HUES48 (cell line): Measurements from ENCODE around the gene ANTXR1.

Experiments used
- H3K27ac ChIP-seq: one replicate; pipeline ENCODE4 v1.7.0; 2013; ENCODE audit warnings: low read depth, low read length, inconsistent platforms
- H3K27me3 ChIP-seq: 2 replicates; pipeline ENCODE4 v1.6.1; 2013; ENCODE audit warnings: mild to moderate bottlenecking, low read length; ENCODE audit not compliant: control insufficient read depth, insufficient read depth
- H3K36me3 ChIP-seq: 2 replicates; pipeline ENCODE4 v1.6.1; 2013; ENCODE audit warnings: low read length; ENCODE audit not compliant: control insufficient read depth, insufficient read depth
- H3K4me1 ChIP-seq: 2 replicates; pipeline ENCODE4 v1.6.1; 2013; ENCODE audit warnings: mild to moderate bottlenecking, low read length; ENCODE audit not compliant: control insufficient read depth, insufficient read depth
- H3K4me3 ChIP-seq: 2 replicates; pipeline ENCODE4 v1.5.1; 2013; ENCODE audit warnings: mild to moderate bottlenecking, low read depth, low read length
- H3K9ac ChIP-seq: 2 replicates; pipeline ENCODE4 v1.6.1; 2013; ENCODE audit warnings: mild to moderate bottlenecking, low read depth, low read length, moderate library complexity
- H3K9me3 ChIP-seq: 2 replicates; pipeline ENCODE4 v1.6.1; 2013; ENCODE audit warnings: low read length; ENCODE audit not compliant: control insufficient read depth, insufficient read depth

ANTXR1 gene

GRCh38 chr2:69165091-69165880, 152.3 kb downstream of the ANTXR1 start:
- Histone ChIP-seq H3K9ac (no peak overlapping the region), H3K4me1 (peaks cover 29% of the 10 kb centered on the region), H3K4me3 (no peak overlapping the region)

DNA sequence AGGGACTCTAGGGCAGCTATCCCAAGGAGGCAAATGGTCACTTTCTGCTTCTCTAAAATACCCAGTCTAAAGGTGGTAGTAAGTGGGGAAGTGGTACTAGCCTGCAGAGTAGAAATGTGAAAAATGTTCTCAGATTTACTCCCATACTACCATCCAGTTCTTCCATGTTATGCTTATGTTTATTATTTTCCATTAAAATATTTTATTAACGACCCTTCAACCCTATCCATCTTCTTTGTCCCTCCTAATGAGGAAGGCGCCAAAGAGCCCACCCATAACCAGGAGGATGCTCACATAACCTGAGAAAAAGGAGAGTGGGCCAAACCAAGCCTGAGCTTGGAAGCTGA, 153.5 kb downstream of the ANTXR1 start:
- no peaks in the 10 kb centered on the region for H3K36me3 ChIP-seq
- no peak overlapping the region for H3K4me3 ChIP-seq
- H3K9ac ChIP-seq, result no peak overlapping the region
- H3K27ac ChIP-seq, result no peak overlapping the region
- H3K4me1 ChIP-seq, result peaks cover 25% of the 10 kb centered on the region
- no peaks in the 10 kb centered on the region for H3K27me3 ChIP-seq
- H3K9me3 ChIP-seq, result no peaks in the 10 kb centered on the region

More at GRCh38 chr2:69165091-69165880, 152.3 kb downstream of the ANTXR1 start:
- Histone ChIP-seq H3K27me3 (no peaks in the 10 kb centered on the region), H3K36me3 (no peaks in the 10 kb centered on the region), H3K9me3 (no peaks in the 10 kb centered on the region), H3K27ac (no peak overlapping the region)

DNA sequence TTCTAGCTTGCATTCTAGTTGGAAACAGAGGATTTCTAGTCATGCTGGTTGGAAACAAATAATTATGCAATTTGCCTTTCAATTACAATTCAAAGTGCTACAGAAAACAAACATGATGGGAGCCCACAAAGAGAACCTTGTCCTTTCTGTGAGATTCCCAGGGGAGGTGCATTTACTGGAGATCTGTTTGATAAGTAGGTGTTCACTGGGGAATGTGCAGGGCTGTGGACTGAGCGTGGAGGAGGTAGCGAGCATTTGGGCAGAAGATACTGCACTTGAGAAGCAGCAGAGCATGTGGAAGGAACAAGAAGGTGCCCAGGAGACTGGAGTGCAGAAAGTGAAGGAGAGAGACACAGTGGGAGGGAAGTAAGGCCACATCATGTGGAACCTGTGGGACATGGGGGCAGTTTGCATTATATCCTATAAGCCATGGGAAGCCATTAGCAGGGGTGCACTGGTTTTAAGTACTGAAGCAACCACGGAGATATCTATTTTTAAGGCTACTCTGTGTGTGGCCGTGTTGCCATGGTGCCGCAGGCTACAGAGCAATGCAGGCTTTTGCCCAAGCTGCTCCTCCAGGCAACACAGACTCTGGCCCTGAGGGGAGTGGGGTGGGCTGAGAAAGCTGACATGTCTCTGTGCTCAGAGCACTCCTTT, 154.0 kb downstream of the ANTXR1 start:
- peaks cover 22% of the 10 kb centered on the region for H3K4me1 ChIP-seq
- H3K36me3 ChIP-seq, result no peaks in the 10 kb centered on the region
- no peak overlapping the region for H3K27ac ChIP-seq

DNA sequence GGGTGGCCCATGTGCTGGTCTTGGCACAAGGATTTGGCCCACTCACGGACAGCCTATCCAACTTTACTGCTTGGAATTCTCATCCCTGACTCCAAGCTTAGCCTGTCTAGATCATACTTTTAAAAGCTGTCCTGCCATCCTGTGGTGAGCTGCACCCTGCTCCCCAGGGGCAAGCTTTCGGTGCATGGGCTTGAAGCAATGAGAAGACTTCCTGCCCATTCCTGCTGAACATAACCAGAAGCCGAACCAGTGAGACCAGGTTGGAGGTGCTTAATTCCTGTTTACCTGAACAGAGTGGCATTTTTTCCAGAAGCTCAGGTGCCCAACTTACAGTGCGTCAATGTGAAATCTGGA, 154.5 kb downstream of the ANTXR1 start:
- Histone ChIP-seq H3K9ac (no peak overlapping the region), H3K27ac (no peak overlapping the region), H3K9me3 (no peaks in the 10 kb centered on the region), H3K4me3 (no peak overlapping the region), H3K27me3 (no peaks in the 10 kb centered on the region), H3K36me3 (no peaks in the 10 kb centered on the region), H3K4me1 (peaks cover 17% of the 10 kb centered on the region)

More for the DNA sequence above, 154.0 kb downstream of the ANTXR1 start:
- Histone ChIP-seq H3K9ac (no peak overlapping the region), H3K9me3 (no peaks in the 10 kb centered on the region), H3K4me3 (no peak overlapping the region), H3K27me3 (no peaks in the 10 kb centered on the region)

DNA sequence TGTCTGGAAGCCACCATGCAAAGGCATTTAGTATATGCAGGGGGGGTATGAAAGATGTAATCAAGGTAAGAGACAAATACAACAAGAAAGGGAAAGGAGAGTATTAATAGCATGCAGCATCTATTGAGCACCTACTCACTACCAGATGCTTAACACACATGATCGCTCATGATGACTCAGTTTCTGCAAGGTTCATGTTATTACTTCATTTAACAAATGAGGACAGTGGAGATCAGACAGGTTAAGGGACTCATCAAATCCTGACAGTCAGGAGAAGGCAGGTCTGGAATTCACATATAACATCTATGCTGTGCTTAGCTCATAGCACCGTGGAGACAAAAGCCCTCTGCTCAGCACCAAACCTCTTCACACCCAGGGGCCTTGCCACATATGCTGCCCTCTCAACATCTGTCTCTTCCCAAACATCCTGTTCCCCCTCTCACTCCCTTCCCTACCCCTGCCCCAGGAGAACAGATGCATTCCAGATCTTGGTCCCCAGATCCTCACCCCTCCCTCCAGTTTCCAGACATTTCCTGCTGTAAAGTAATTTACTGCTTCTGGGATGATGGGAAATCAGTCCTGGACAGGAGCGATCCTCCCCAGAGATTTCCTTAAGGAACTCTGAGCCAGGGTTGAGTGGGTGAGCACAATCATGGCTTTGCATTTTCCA, 155.3 kb downstream of the ANTXR1 start:
- H3K27ac ChIP-seq, result no peak overlapping the region
- peaks cover 13% of the 10 kb centered on the region for H3K4me1 ChIP-seq
- no peaks in the 10 kb centered on the region for H3K36me3 ChIP-seq
- H3K9ac ChIP-seq, result no peak overlapping the region
- H3K4me3 ChIP-seq, result no peak overlapping the region
- H3K9me3 ChIP-seq, result no peaks in the 10 kb centered on the region
- H3K27me3 ChIP-seq, result no peaks in the 10 kb centered on the region

DNA sequence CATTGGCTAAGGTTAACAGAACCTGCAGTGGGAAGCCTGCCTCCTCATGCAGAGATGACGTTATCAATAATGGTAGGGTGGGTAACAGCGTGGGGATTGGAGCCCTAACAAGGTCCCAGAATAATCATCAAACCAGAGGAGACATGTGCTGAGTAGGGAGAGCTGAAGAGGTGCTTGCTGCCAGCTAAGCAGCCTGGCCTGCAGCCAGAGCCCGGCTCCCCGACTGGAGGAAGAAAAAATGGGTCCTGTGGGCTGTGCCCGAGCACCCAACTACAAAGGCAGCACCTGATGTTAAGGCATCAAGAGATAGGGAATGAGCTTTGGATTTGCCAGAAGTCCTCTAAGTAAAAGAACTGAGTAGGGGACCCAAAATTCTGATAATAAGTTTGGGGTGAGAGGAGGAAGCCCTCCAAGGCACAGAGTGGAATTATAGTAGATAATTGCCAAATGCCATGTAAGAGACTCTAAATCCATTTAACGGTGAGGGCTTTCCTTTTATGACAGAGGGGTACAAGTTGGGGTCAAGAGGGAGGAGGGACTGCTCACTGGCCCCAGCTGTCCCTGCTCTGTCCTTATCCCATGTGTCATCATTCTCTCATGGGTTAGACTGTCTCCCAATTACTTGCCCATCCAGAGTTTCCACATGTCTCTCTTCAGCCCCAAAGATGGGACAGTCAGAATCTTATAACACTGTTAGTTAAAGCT, 156.1 kb downstream of the ANTXR1 start:
- Histone ChIP-seq H3K27me3 (no peaks in the 10 kb centered on the region), H3K27ac (no peak overlapping the region), H3K9ac (no peak overlapping the region), H3K4me3 (no peak overlapping the region), H3K4me1 (peaks cover 9% of the 10 kb centered on the region; the same call in 1 of the 2 replicates), H3K9me3 (no peaks in the 10 kb centered on the region), H3K36me3 (no peaks in the 10 kb centered on the region)

- Histone ChIP-seq H3K9me3 (no peaks in the 10 kb centered on the region), H3K36me3 (no peaks in the 10 kb centered on the region)
Measured at GRCh38 chr2:69169655-69170389, 156.8 kb downstream of the ANTXR1 start.

DNA sequence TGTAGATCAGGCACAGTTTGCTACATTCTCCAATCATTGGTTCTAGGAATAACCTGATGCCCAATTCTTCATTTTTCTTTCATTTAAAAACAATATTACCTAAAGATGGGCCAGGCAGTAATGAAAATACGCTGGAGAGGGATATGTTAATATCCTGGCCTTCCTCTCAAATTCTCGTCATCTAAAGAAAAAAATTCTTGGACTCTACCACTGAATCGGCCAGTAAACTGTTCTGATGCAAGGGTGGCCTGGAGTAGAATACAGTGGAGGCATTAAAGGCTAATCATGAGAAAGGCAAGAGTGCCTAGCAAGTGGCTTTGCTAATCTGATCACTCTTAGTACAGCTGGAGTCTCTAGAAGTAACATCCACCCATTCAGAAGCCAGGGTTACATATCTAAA, 157.7 kb downstream of the ANTXR1 start:
- no peak overlapping the region for H3K27ac ChIP-seq
- H3K4me3 ChIP-seq, result no peak overlapping the region
- no peaks in the 10 kb centered on the region for H3K9me3 ChIP-seq
- no peaks in the 10 kb centered on the region for H3K36me3 ChIP-seq
- H3K27me3 ChIP-seq, result no peaks in the 10 kb centered on the region
- H3K4me1 ChIP-seq, result peaks cover 9% of the 10 kb centered on the region; the same call in 1 of the 2 replicates
- no peak overlapping the region for H3K9ac ChIP-seq

More at GRCh38 chr2:69169655-69170389, 156.8 kb downstream of the ANTXR1 start:
- H3K27me3 ChIP-seq, result no peaks in the 10 kb centered on the region
- H3K4me3 ChIP-seq, result no peak overlapping the region
- H3K27ac ChIP-seq, result no peak overlapping the region
- H3K4me1 ChIP-seq, result peaks cover 9% of the 10 kb centered on the region; the same call in 1 of the 2 replicates
- no peak overlapping the region for H3K9ac ChIP-seq

DNA sequence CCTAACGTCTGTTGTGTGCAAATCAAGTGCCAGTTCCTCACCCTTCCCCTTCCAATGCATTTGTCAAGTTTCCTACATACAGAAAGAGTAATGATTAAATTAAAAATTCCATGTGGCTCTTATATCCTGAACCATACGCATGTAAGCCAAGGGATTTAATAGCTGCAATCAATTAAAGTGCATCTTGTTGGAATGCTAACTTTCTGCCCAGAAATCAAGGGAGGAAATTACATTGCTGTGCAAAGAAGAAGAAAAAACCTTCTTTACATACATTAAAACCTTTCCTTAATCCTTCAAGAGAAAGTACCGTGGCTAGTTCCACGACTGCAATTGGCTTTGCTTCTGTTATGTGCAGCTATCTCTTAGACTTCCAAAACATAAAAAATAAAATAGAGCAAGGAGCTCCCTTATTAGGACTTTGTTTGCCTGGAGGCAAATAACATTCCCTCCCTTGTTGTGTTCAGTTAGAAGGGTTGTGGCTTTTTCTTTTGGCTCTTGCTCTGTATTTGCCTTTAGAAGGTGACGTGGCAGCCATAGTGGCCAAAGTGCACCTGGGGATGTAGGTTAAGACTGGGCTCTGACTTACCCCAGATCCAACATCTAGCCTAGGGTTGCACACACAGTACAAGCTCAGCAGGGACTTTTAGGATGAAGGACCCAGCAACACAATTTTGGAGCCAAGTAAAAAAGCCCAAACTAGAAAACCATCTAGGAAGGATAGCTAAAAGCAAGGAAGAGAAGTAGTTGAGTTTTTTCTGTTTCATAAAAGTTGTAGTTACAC, 158.3 kb downstream of the ANTXR1 start:
- Histone ChIP-seq H3K27ac (no peak overlapping the region), H3K9me3 (no peaks in the 10 kb centered on the region), H3K36me3 (no peaks in the 10 kb centered on the region), H3K4me1 (peaks cover 9% of the 10 kb centered on the region; the same call in 1 of the 2 replicates), H3K9ac (no peak overlapping the region), H3K4me3 (no peak overlapping the region), H3K27me3 (no peaks in the 10 kb centered on the region)
